OCI-LY7 (cell line): ENCODE results near the gene OR52E5.

Experiments used
- CTCF ChIP-seq: fragments of 200-600 bp; sonication (generic); conservative IDR thresholded peaks from 2 replicates; pipeline ENCODE4 v1.5.1; 2014; ENCODE audit warnings: mild to moderate bottlenecking, antibody characterized with exemption, low read length, moderate library complexity, mixed read lengths
- EZH2phosphoT487 ChIP-seq: fragments of 200-600 bp; sonication (generic); IDR thresholded peaks from 2 replicates; pipeline ENCODE4 v1.6.1; 2018; ENCODE audit warnings: low read depth, borderline replicate concordance, mild to moderate bottlenecking, mixed run types, antibody characterized with exemption, low read length, moderate library complexity, mixed read lengths

- TF ChIP-seq CTCF (no peak), EZH2phosphoT487 (no peak)
Observed at GRCh38 chr11:5881756-5882155, 11.3 kb upstream of the OR52E5 start.
